Neural progenitor cell (in vitro differentiated cells): ENCODE data around the gene GGTLC2.

ENCODE experiments used
- EZH2 ChIP-seq: fragments of 200-600 bp; sonication (generic); IDR thresholded peaks from 2 replicates; pipeline ENCODE4 v1.6.1; 2017; ENCODE audit warnings: antibody characterized with exemption, mild to moderate bottlenecking, moderate library complexity
- EZH2phosphoT487 ChIP-seq: fragments of 200-600 bp; sonication (generic); IDR thresholded peaks from 2 replicates; pipeline ENCODE4 v1.6.1; 2017; ENCODE audit warnings: antibody characterized with exemption
- TF ChIP-seq, protein P1 (sequence below): fragments of 200-600 bp; sonication (generic); IDR thresholded peaks from 2 replicates; pipeline ENCODE4 v1.5.1; 2017; ENCODE audit warnings: antibody characterized with exemption, mild to moderate bottlenecking

GRCh38 chr22:22661275-22661674, 16.9 kb downstream of the GGTLC2 start:
- TF ChIP-seq, protein P1, sequence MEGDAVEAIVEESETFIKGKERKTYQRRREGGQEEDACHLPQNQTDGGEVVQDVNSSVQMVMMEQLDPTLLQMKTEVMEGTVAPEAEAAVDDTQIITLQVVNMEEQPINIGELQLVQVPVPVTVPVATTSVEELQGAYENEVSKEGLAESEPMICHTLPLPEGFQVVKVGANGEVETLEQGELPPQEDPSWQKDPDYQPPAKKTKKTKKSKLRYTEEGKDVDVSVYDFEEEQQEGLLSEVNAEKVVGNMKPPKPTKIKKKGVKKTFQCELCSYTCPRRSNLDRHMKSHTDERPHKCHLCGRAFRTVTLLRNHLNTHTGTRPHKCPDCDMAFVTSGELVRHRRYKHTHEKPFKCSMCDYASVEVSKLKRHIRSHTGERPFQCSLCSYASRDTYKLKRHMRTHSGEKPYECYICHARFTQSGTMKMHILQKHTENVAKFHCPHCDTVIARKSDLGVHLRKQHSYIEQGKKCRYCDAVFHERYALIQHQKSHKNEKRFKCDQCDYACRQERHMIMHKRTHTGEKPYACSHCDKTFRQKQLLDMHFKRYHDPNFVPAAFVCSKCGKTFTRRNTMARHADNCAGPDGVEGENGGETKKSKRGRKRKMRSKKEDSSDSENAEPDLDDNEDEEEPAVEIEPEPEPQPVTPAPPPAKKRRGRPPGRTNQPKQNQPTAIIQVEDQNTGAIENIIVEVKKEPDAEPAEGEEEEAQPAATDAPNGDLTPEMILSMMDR = no peak
- TF ChIP-seq EZH2 (no peak), EZH2phosphoT487 (no peak)
